Thoracic aorta (tissue), 2 donors: ENCODE data around the gene PTBP1. TPM values are rescaled to one million over a fixed set of nuclear protein-coding genes. Genes with fewer than 3 reads are reported as not detected.

Experiments
- ATAC-seq: fragments of 150-250 bp; one replicate; pipeline ENCODE4 v1.8.0; 2017; ENCODE audit warnings: low read depth; ENCODE audit not compliant: insufficient number of reproducible peaks, low FRiP score
- DNase-seq: peaks from one replicate; pipeline ENCODE4 v3.0.0-alpha.2; 2020; ENCODE audit warnings: low spot score
- H3K27ac ChIP-seq, 2 donors: fragments of 200-600 bp; sonication (generic); 1 replicate in 1 of 2; 2 replicates in 1 of 2; pipeline ENCODE4 v1.5.1; 2016; ENCODE audit warnings: mild to moderate bottlenecking in 2 of 2, moderate library complexity in 2 of 2
- H3K27me3 ChIP-seq: fragments of 200-600 bp; sonication (generic); replicated peaks from 2 replicates; pipeline ENCODE4 v1.6.0; 2016; ENCODE audit warnings: mild to moderate bottlenecking; ENCODE audit not compliant: insufficient read depth
- H3K36me3 ChIP-seq: fragments of 200-600 bp; sonication (generic); one replicate; pipeline ENCODE4 v1.5.1; 2016
- H3K4me1 ChIP-seq, 2 donors: fragments of 200-600 bp; sonication (generic); 1 replicate in 1 of 2; 2 replicates in 1 of 2; pipeline versions ENCODE4 v1.5.1 to v1.6.0; 2016; ENCODE audit warnings: low read depth in 2 of 2, mild to moderate bottlenecking in 1 of 2; ENCODE audit not compliant: control insufficient read depth in 1 of 2
- H3K4me3 ChIP-seq: fragments of 200-600 bp; sonication (generic); 2 replicates; pipeline ENCODE4 v1.5.1; 2016; ENCODE audit warnings: mild to moderate bottlenecking
- H3K9me3 ChIP-seq: fragments of 200-600 bp; sonication (generic); 2 replicates; pipeline ENCODE4 v1.5.1; 2016
- CTCF ChIP-seq: fragments of 200-600 bp; sonication (generic); IDR thresholded peaks from one replicate; pipeline ENCODE4 v1.5.1; 2019; ENCODE audit warnings: antibody characterized with exemption
- total RNA-seq, 2 donors: library from RNA; depleted of rRNA; stranded (reverse); fragments of >200 nt; gene quantifications; one replicate each; pipeline versions ENCODE4 v1.1.0 to v1.2.3, GENCODE V29; 2016

Gene PTBP1
- total RNA-seq, 2 donors from 2014 or later = 149 to 163 TPM

GRCh38 chr19:803686-804418 is 6.6 kb downstream of the PTBP1 start:
- no peak for DNase-seq
- Histone ChIP-seq H3K27ac (no peak overlapping the region), H3K27me3 (no peaks in the 10 kb centered on the region), H3K36me3 (peaks cover 53% of the 10 kb centered on the region), H3K4me1 (peaks cover 36 to 45% of the 10 kb centered on the region in 2 donors), H3K4me3 (no peak overlapping the region), H3K9me3 (no peaks in the 10 kb centered on the region)
- TF ChIP-seq CTCF = no peak
- ATAC-seq = no peak

DNA sequence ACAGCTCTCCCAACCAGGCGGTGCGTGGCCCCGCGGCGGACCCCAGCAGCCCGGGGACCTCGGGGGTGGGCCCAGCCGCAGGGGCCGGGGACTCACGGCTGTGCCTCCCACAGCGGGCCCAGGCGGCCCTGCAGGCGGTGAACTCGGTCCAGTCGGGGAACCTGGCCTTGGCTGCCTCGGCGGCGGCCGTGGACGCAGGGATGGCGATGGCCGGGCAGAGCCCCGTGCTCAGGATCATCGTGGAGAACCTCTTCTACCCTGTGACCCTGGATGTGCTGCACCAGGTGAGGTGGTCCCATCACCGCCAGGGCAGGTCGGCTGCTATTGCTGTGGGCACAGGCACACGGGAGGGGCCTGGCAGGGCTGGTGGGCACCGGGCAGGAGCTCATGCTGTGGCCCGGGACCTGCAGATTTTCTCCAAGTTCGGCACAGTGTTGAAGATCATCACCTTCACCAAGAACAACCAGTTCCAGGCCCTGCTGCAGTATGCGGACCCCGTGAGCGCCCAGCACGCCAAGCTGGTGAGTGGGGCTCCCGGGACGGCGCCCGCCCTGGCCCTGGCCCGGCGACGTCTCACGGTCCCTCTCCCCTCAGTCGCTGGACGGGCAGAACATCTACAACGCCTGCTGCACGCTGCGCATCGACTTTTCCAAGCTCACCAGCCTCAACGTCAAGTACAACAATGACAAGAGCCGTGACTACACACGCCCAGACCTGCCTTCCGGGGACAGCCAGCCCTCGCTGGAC is 7.3 kb downstream of the PTBP1 start:
- ATAC-seq (no peak), DNase-seq (no peak)
- TF ChIP-seq CTCF = no peak
- Histone ChIP-seq H3K9me3 (no peaks in the 10 kb centered on the region), H3K27me3 (no peaks in the 10 kb centered on the region), H3K4me3 (no peak overlapping the region), H3K36me3 (peaks cover 61% of the 10 kb centered on the region), H3K27ac (no peak overlapping the region), H3K4me1 (peaks cover 28 to 38% of the 10 kb centered on the region in 2 donors)

DNA sequence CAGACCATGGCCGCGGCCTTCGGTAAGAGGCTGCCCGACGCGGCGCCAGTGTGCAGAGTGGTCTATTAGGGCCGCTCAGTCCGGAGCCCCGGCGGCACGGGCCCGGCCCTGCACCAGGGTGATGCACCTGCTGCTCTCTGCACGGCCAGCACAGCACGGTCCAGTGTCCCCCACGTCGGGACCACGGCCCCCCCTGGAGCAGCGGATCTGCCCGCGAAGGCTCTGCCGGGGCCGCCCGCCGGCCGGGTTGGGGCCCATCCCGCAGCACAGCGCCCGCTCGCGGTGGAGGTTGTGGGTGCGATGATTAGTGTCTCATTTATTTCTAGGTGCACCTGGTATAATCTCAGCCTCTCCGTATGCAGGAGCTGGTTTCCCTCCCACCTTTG is 7.9 kb downstream of the PTBP1 start:
- peaks cover 23 to 32% of the 10 kb centered on the region in 2 donors for H3K4me1 ChIP-seq
- H3K27me3 ChIP-seq = no peaks in the 10 kb centered on the region
- no peaks in the 10 kb centered on the region for H3K9me3 ChIP-seq
- H3K4me3 ChIP-seq = no peak overlapping the region
- DNase-seq (no peak), ATAC-seq (no peak)
- H3K27ac ChIP-seq = no peak overlapping the region
- peaks cover 66% of the 10 kb centered on the region for H3K36me3 ChIP-seq
- peak; percentile 29 for TF ChIP-seq CTCF

GRCh38 chr19:805600-806550 is 8.6 kb downstream of the PTBP1 start:
- DNase-seq = no peak
- H3K36me3 ChIP-seq = peaks cover 74% of the 10 kb centered on the region
- no peak overlapping the region for H3K4me3 ChIP-seq
- H3K4me1 ChIP-seq = peaks cover 15 to 25% of the 10 kb centered on the region in 2 donors
- ATAC-seq = no peak
- no peaks in the 10 kb centered on the region for H3K9me3 ChIP-seq
- H3K27ac ChIP-seq = no peak overlapping the region
- H3K27me3 ChIP-seq = no peaks in the 10 kb centered on the region
- TF ChIP-seq CTCF = no peak
